AG04449 (cell line): ENCODE measurements around the gene COMMD9.

Source experiments
- CTCF ChIA-PET: fragments of 350-600 bp; formaldehyde crosslinking; extraction: SDS; loops from one replicate; lab custom pipeline; 2021; ENCODE audit warnings: antibody characterized with exemption; lab: Yijun Ruan, JAX
- POLR2A ChIA-PET: fragments of 400-600, 350-600 bp; formaldehyde crosslinking; extraction: SDS; loops from one replicate; lab custom pipeline; 2020; ENCODE audit warnings: antibody characterized with exemption, inconsistent platforms; lab: Yijun Ruan, JAX
- DNase-seq: peaks from one replicate; pipeline ENCODE4 v3.0.0-alpha.2; 2010; ENCODE audit warnings: low read depth, low spot score
- H3K4me3 ChIP-seq: 2 replicates; pipeline ENCODE4 v1.5.1; 2011; ENCODE audit warnings: low read depth, mild to moderate bottlenecking, control low read depth, low read length
- CTCF ChIP-seq: IDR thresholded peaks from one replicate; pipeline ENCODE4 v1.5.1; 2011; ENCODE audit warnings: mild to moderate bottlenecking, moderate library complexity, low read length, control low read depth, inconsistent platforms; ENCODE audit not compliant: insufficient read depth; ENCODE audit errors: missing control alignments

COMMD9 gene

DNA sequence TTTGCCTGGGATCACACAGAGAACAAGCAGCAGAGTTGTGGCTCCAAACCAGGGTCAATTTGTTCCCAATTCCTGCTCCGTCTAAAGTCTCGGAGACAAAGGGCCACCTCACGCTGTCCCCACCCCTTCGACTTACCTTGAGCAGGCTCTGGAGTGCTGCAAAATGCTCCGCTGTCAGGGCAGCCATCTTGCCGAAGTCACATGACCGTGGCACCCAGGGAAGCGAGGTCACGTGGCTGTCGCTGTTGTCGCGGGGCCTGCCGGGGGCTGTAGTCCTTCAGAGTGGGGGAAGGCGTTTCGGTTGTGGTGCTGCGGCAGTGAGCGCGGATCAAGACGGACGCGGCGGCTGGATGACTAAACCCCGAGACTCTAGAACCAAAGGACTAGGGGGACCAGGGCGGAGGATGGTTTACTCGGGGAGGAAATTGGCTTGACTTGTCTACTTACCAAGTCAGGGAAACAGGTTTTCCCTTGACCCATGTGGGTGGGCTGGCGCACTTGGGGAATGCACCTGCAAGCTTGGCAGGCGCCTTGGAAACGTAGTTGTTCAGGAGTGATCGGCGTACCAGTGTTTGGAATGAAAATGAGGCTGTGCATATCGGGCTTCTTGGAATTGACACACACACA, at the start of gene COMMD9:
Gene COMMD9 (minus strand): TSS at position 199 of the 627 bp plus-strand sequence. CDS start 12 bp downstream, at position 187.
- ChIA-PET POLR2A (interaction anchor here (0.7 to 1.1 kb wide), 2 partner anchors 189 to 775 kb away, joined by 3 to 4 read pairs; no protein-coding TSS in a partner anchor), CTCF (interaction anchor here (1.0 to 18.9 kb wide), 8 partner anchors 10 to 467 kb away, joined by 3 to 565 read pairs (median 6); no protein-coding TSS in a partner anchor)
- TF ChIP-seq CTCF, result no peak
- H3K4me3 ChIP-seq, result peak within 1 kb of the TSS; percentile 90
- DNase-seq, result peak; percentile 37

GRCh38 chr11:36333897-36334296, 44.7 kb upstream of the COMMD9 start:
- ChIA-PET CTCF (interaction anchor here (0.6 to 1.8 kb wide), 4 partner anchors 10 to 159 kb away, joined by 3 to 5 read pairs (median 4); no protein-coding TSS in a partner anchor), POLR2A (interaction anchor here (1.0 kb wide), 1 partner anchor 86 kb away, joined by 4 read pairs; no protein-coding TSS in a partner anchor)
- no peak for DNase-seq
- no peak for TF ChIP-seq CTCF
- H3K4me3 ChIP-seq, result no peak overlapping the region

GRCh38 chr11:36333468-36333867, 44.2 kb upstream of the COMMD9 start:
- H3K4me3 ChIP-seq, result no peak overlapping the region
- ChIA-PET POLR2A (interaction anchor here (1.0 kb wide), 1 partner anchor 87 kb away, joined by 4 read pairs; no protein-coding TSS in a partner anchor), CTCF (interaction anchor here (0.6 to 1.8 kb wide), 2 partner anchors 154 to 160 kb away, joined by 3 to 5 read pairs; no protein-coding TSS in a partner anchor)
- TF ChIP-seq CTCF, result no peak
- no peak for DNase-seq

- TF ChIP-seq CTCF, result no peak
- no peak overlapping the region for H3K4me3 ChIP-seq
- no peak for DNase-seq
- ChIA-PET CTCF (no interaction called here), POLR2A (no interaction called here)
Observed at GRCh38 chr11:36330411-36330810, 41.2 kb upstream of the COMMD9 start.

- no peak for TF ChIP-seq CTCF
- DNase-seq, result no peak
- no peak overlapping the region for H3K4me3 ChIP-seq
- CTCF ChIA-PET, result no interaction called here
- POLR2A ChIA-PET, result no interaction called here
Observed at GRCh38 chr11:36328966-36329673, 39.9 kb upstream of the COMMD9 start.
